ENCODE measurements around the gene GSAP. TPM values are rescaled to one million over a fixed set of nuclear protein-coding genes. Genes with fewer than 3 reads are reported as not detected.
"Not testable (repeated sequence)": the region's sequence is repeated elsewhere in the genome, so short reads cannot be mapped to it uniquely, and the experiment has no call there.

GSAP gene
- total RNA-seq, 1 donor from 2014 or later = 5.0 TPM

DNA sequence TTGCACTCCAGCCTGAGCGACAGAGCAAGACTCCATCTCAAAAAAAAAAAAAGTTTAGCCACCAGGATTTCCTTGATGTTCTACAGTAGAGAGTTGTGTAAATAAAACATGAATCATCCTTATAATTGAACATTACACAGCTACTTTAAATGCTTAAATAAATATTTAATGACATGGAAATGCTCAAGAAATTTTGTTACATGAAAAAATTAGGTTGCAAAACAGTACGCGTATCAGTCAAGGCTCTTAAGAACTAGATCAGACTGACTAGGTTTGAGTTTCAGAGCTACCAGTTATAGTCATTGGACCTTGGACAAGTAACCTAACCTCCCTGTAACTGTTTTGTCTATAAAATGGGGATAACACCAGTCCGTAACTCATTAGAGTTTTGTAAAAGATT, 38.7 kb upstream of the GSAP start:
- Mint-ChIP-seq H3K27me3 (no peaks in the 10 kb centered on the region), H3K4me3 (no peak overlapping the region), H3K36me3 (no peaks in the 10 kb centered on the region), H3K4me1 (ENCODE audit: unreplicated experiment) (no peaks in the 10 kb centered on the region), H3K27ac (no peak overlapping the region), H3K9me3 (no peaks in the 10 kb centered on the region)
- TF ChIP-seq, protein P1, sequence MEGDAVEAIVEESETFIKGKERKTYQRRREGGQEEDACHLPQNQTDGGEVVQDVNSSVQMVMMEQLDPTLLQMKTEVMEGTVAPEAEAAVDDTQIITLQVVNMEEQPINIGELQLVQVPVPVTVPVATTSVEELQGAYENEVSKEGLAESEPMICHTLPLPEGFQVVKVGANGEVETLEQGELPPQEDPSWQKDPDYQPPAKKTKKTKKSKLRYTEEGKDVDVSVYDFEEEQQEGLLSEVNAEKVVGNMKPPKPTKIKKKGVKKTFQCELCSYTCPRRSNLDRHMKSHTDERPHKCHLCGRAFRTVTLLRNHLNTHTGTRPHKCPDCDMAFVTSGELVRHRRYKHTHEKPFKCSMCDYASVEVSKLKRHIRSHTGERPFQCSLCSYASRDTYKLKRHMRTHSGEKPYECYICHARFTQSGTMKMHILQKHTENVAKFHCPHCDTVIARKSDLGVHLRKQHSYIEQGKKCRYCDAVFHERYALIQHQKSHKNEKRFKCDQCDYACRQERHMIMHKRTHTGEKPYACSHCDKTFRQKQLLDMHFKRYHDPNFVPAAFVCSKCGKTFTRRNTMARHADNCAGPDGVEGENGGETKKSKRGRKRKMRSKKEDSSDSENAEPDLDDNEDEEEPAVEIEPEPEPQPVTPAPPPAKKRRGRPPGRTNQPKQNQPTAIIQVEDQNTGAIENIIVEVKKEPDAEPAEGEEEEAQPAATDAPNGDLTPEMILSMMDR (conservative IDR thresholded peaks at IDR 0.05) = no peak
- DNase-seq (ENCODE audit: extremely low spot score, unreplicated experiment) = no peak

DNA sequence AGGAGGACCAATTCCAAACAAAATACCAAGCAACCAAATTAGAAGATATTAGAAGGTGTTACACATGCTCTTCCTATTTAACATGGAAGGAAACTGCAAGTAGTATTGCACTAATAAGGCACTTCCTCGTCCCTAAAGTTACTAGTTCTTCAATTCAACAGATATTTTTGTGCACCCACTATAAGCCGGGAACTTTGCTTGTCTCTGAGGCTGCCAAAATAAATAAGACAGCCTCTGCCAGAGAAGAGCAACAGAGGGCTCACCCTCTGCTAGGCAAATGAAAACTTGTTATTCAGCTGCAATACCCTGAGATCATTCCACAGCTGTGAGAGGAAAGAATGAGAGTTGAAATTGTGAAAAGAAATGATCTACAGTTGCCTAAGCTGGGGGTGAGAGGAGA, 37.4 kb upstream of the GSAP start:
- H3K36me3 Mint-ChIP-seq = no peaks in the 10 kb centered on the region
- no peaks in the 10 kb centered on the region for H3K9me3 Mint-ChIP-seq
- no peaks in the 10 kb centered on the region for H3K27me3 Mint-ChIP-seq
- no peak for DNase-seq (ENCODE audit: extremely low spot score, unreplicated experiment)
- no peaks in the 10 kb centered on the region for H3K4me1 Mint-ChIP-seq (ENCODE audit: unreplicated experiment)
- no peak overlapping the region for H3K4me3 Mint-ChIP-seq
- no peak overlapping the region for H3K27ac Mint-ChIP-seq
- TF ChIP-seq, protein P1 (conservative IDR thresholded peaks at IDR 0.05) = no peak

DNA sequence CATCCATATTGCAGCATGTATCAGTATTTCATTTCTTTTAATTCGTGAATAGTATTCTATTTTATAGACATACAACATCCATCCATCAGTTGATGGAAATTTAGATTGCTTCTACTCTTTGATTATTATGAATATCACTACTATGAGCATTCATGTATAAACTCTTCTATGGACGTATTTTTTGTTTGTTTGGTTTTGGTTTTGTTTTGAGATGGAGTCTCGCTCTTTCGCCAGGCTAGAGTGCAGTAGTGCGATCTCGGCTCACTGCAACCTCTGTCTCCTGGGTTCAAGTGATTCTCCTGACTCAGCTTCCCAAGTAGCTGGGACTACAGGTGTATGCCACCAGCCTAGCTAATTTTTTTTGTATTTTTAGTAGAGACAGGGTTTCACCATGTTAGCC, 35.8 kb upstream of the GSAP start:
- not testable (repeated sequence) for H3K9me3 Mint-ChIP-seq; H3K4me3 Mint-ChIP-seq; H3K4me1 Mint-ChIP-seq (ENCODE audit: unreplicated experiment); H3K36me3 Mint-ChIP-seq; H3K27me3 Mint-ChIP-seq; DNase-seq (ENCODE audit: extremely low spot score, unreplicated experiment); H3K27ac Mint-ChIP-seq

DNA sequence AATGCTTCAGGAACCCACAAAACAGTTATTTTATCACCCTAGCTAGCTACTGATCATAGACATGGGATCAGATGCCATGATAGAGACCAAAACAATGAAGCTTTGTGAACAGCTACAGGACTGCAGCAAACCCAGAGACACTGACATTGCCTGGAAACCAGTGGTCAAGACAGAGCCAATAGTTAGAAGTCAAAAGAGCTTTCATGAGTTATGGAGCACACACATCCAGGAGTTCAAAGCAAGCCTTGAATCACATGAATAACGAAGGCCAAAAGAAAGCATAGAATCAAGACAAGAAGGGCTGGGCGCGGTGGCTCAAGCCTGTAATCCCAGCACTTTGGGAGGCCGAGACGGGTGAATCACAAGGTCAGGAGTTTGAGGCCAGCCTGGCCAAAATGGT, 34.5 kb upstream of the GSAP start:
- no peak overlapping the region for H3K4me3 Mint-ChIP-seq

DNA sequence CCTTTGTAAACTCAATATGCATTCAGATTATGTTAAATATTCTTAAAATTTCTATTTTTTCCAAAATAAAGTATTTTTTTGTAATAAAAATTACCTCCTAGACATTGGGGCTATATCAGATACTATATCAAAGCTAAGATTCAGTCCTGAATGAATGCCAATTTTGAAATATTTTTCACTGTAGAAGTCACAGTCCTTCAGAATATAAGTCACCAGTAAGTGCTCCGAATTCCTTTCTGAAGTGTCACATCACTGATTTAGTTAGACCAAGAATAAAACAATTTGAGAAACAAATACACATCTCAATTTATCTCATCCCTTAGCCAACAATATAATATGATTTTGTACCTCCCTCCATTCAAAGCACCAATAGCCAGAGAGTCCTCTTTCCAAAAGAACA, 33.9 kb upstream of the GSAP start:
- no peaks in the 10 kb centered on the region for H3K36me3 Mint-ChIP-seq
- no peaks in the 10 kb centered on the region for H3K27me3 Mint-ChIP-seq
- H3K4me3 Mint-ChIP-seq = no peak overlapping the region
- H3K27ac Mint-ChIP-seq = no peak overlapping the region
- no peaks in the 10 kb centered on the region for H3K9me3 Mint-ChIP-seq
- TF ChIP-seq, protein P1 (conservative IDR thresholded peaks at IDR 0.05) = no peak
- H3K4me1 Mint-ChIP-seq (ENCODE audit: unreplicated experiment) = no peaks in the 10 kb centered on the region
- DNase-seq (ENCODE audit: extremely low spot score, unreplicated experiment) = no peak

More for the DNA sequence above, 34.5 kb upstream of the GSAP start:
- TF ChIP-seq, protein P1 (conservative IDR thresholded peaks at IDR 0.05) = no peak
- Mint-ChIP-seq H3K4me1 (ENCODE audit: unreplicated experiment) (no peaks in the 10 kb centered on the region), H3K27me3 (no peaks in the 10 kb centered on the region), H3K36me3 (no peaks in the 10 kb centered on the region), H3K9me3 (no peaks in the 10 kb centered on the region), H3K27ac (no peak overlapping the region)
- no peak for DNase-seq (ENCODE audit: extremely low spot score, unreplicated experiment)

DNA sequence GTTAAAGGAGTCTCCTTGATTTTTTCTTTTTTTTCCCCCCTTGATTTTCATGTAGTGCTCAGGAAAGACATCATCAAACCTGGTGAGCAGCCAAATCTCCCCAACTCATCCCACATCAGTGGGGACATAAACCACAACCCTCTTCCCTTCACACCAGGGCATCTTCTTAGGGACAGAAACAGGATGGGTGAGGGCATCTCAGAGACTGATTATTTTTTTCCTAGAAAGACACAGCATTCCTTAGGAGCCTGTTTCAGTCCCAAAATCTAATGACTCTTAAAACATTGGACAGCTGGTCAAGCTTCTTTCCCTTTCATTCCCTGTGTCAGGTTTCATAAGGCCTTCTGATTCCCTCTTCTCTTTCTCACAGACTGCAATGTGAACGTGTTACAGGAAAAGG, 31.5 kb upstream of the GSAP start:
- no peaks in the 10 kb centered on the region for H3K27me3 Mint-ChIP-seq
- TF ChIP-seq, protein P1 (conservative IDR thresholded peaks at IDR 0.05) = no peak
- H3K36me3 Mint-ChIP-seq = no peaks in the 10 kb centered on the region
- H3K4me3 Mint-ChIP-seq = no peak overlapping the region
- no peak for DNase-seq (ENCODE audit: extremely low spot score, unreplicated experiment)
- H3K4me1 Mint-ChIP-seq (ENCODE audit: unreplicated experiment) = no peaks in the 10 kb centered on the region
- H3K27ac Mint-ChIP-seq = no peak overlapping the region
- H3K9me3 Mint-ChIP-seq = no peaks in the 10 kb centered on the region
